ENCODE data around the gene MTCL1. TPM values are rescaled to one million over a fixed set of nuclear protein-coding genes. Genes with fewer than 3 reads are reported as not detected.

MTCL1 gene
- total RNA-seq, 2 donors from 2014 or later = 11.2 to 73.1 TPM

GRCh38 chr18:8835521-8835953 lies 130.2 kb downstream of the MTCL1 start:
- WGBS = 55% methylated on average over 3 of the region's 3 CpGs
- no peaks in the 10 kb centered on the region for H3K27me3 ChIP-seq (replicated peaks; ENCODE audit: insufficient read depth)
- no peak for TF ChIP-seq POLR2A (IDR thresholded peaks at IDR 0.05)
- no peak for TF ChIP-seq CTCF (IDR thresholded peaks at IDR 0.05)
- no peak for TF ChIP-seq POLR2AphosphoS5 (IDR thresholded peaks at IDR 0.05)
- H3K4me3 ChIP-seq = no peak overlapping the region
- DNase-seq (ENCODE audit: low spot score) = no peak
- intact Hi-C loops (cut with DNase I) = no loop called here
- H3K4me1 ChIP-seq (replicated peaks) = no peaks in the 10 kb centered on the region
- H3K36me3 ChIP-seq = no peaks in the 10 kb centered on the region
- no peaks in the 10 kb centered on the region for H3K9me3 ChIP-seq
- no peak overlapping the region for H3K27ac ChIP-seq

- Histone ChIP-seq H3K27me3 (replicated peaks; ENCODE audit: insufficient read depth) (no peaks in the 10 kb centered on the region), H3K36me3 (no peaks in the 10 kb centered on the region), H3K9me3 (no peaks in the 10 kb centered on the region), H3K4me3 (no peak overlapping the region), H3K27ac (no peak overlapping the region), H3K4me1 (replicated peaks) (no peaks in the 10 kb centered on the region)
- no peak for TF ChIP-seq POLR2A (IDR thresholded peaks at IDR 0.05)
- no peak for TF ChIP-seq CTCF (IDR thresholded peaks at IDR 0.05)
- no peak for TF ChIP-seq POLR2AphosphoS5 (IDR thresholded peaks at IDR 0.05)
- WGBS = 19% methylated on average over 3 of the region's 3 CpGs
- DNase-seq (ENCODE audit: low spot score) = no peak
- intact Hi-C loops (cut with DNase I) = no loop called here
Measured at GRCh38 chr18:8839281-8839680, 133.9 kb downstream of the MTCL1 start.

GRCh38 chr18:8841781-8842485 lies 136.6 kb downstream of the MTCL1 start:
- H3K27me3 ChIP-seq (replicated peaks; ENCODE audit: insufficient read depth) = no peaks in the 10 kb centered on the region

GRCh38 chr18:8842506-8842905 lies 137.2 kb downstream of the MTCL1 start:
- Histone ChIP-seq H3K4me3 (no peak overlapping the region), H3K36me3 (no peaks in the 10 kb centered on the region), H3K27ac (no peak overlapping the region), H3K4me1 (replicated peaks) (no peaks in the 10 kb centered on the region), H3K9me3 (no peaks in the 10 kb centered on the region), H3K27me3 (replicated peaks; ENCODE audit: insufficient read depth) (no peaks in the 10 kb centered on the region)
- intact Hi-C loops (cut with DNase I) = no loop called here
- DNase-seq (ENCODE audit: low spot score) = no peak
- WGBS = 86% methylated on average over 5 of the region's 5 CpGs
- TF ChIP-seq CTCF (IDR thresholded peaks at IDR 0.05) (no peak), POLR2A (IDR thresholded peaks at IDR 0.05) (no peak), POLR2AphosphoS5 (IDR thresholded peaks at IDR 0.05) (no peak)

More at GRCh38 chr18:8841781-8842485, 136.6 kb downstream of the MTCL1 start:
- WGBS = 57% methylated on average over 4 of the region's 4 CpGs
- DNase-seq (ENCODE audit: low spot score) = no peak
- H3K27ac ChIP-seq = no peak overlapping the region
- H3K4me1 ChIP-seq (replicated peaks) = no peaks in the 10 kb centered on the region
- no peaks in the 10 kb centered on the region for H3K36me3 ChIP-seq
- H3K9me3 ChIP-seq = no peaks in the 10 kb centered on the region
- no peak overlapping the region for H3K4me3 ChIP-seq
- intact Hi-C loops (cut with DNase I) = no loop called here
- TF ChIP-seq POLR2A (IDR thresholded peaks at IDR 0.05) (no peak), CTCF (IDR thresholded peaks at IDR 0.05) (no peak), POLR2AphosphoS5 (IDR thresholded peaks at IDR 0.05) (no peak)

- H3K27ac ChIP-seq = no peak overlapping the region
- no peak for DNase-seq (ENCODE audit: low spot score)
- no peaks in the 10 kb centered on the region for H3K36me3 ChIP-seq
- intact Hi-C loops (cut with DNase I) = no loop called here
- H3K27me3 ChIP-seq (replicated peaks; ENCODE audit: insufficient read depth) = no peaks in the 10 kb centered on the region
- WGBS = 62% methylated on average over 1 of the region's 1 CpG
- no peak overlapping the region for H3K4me3 ChIP-seq
- H3K4me1 ChIP-seq (replicated peaks) = no peaks in the 10 kb centered on the region
- TF ChIP-seq CTCF (IDR thresholded peaks at IDR 0.05) = no peak
- H3K9me3 ChIP-seq = no peaks in the 10 kb centered on the region
Measured at GRCh38 chr18:8843005-8843404, 137.6 kb downstream of the MTCL1 start.
